SK-MEL-5 (cell line): Measurements from ENCODE around the gene TNFSF15. TPM values are rescaled to one million over a fixed set of nuclear protein-coding genes. Genes with fewer than 3 reads are reported as not detected.

Source experiments
- DNase-seq: peaks from one replicate; pipeline ENCODE4 v3.0.0-alpha.2; 2016; ENCODE audit warnings: low read depth, low spot score
- in situ Hi-C: cut with HindIII; loops from 2 replicates; pipeline ENCODE4 v1.10.0; 2016; ENCODE audit warnings: low sequenced_read_pairs, high pct_unique_total_duplicates, low pct_unique_long_range_greater_than_20kb
- total RNA-seq: library from RNA; depleted of rRNA; stranded (reverse); fragments of >200 nt; shearing (Covaris generic); gene quantifications from 2 replicates; pipeline ENCODE4 v1.2.3, GENCODE V29; 2014

TNFSF15 gene
- total RNA-seq, 1 experiment from 2014 or later, result not detected

GRCh38 chr9:114799441-114799840, 6.4 kb downstream of the TNFSF15 start:
- in situ Hi-C loops, result no loop called here
- DNase-seq, result no peak

- DNase-seq, result no peak
- in situ Hi-C loops, result no loop called here
Measured at GRCh38 chr9:114798780-114799427, 6.9 kb downstream of the TNFSF15 start.

- in situ Hi-C loops, result no loop called here
- DNase-seq, result no peak
Measured at GRCh38 chr9:114798101-114798500, 7.7 kb downstream of the TNFSF15 start.

- DNase-seq, result no peak
- in situ Hi-C loops, result no loop called here
Measured at GRCh38 chr9:114792396-114792795, 13.4 kb downstream of the TNFSF15 start.

GRCh38 chr9:114791736-114792135, 14.1 kb downstream of the TNFSF15 start:
- no peak for DNase-seq
- in situ Hi-C loops, result no loop called here

GRCh38 chr9:114791312-114791711, 14.5 kb downstream of the TNFSF15 start:
- in situ Hi-C loops, result no loop called here
- no peak for DNase-seq

- in situ Hi-C loops, result no loop called here
- DNase-seq, result no peak
Measured at GRCh38 chr9:114790521-114790920, 15.3 kb downstream of the TNFSF15 start.

GRCh38 chr9:114789006-114789405, 16.8 kb downstream of the TNFSF15 start:
- no peak for DNase-seq
- in situ Hi-C loops, result no loop called here

- DNase-seq, result no peak
- in situ Hi-C loops, result no loop called here
Measured at GRCh38 chr9:114787781-114788498, 17.9 kb downstream of the TNFSF15 start.

- in situ Hi-C loops, result no loop called here
- DNase-seq, result no peak
Measured at GRCh38 chr9:114787214-114787613, 18.6 kb downstream of the TNFSF15 start.

- no peak for DNase-seq
- in situ Hi-C loops, result no loop called here
Measured at GRCh38 chr9:114785866-114786650, 19.8 kb downstream of the TNFSF15 start.

- in situ Hi-C loops, result no loop called here
- DNase-seq, result no peak
Measured at GRCh38 chr9:114784721-114785279, 21.0 kb downstream of the TNFSF15 start.

- DNase-seq, result no peak
- in situ Hi-C loops, result no loop called here
Measured at GRCh38 chr9:114782586-114782985, 23.3 kb downstream of the TNFSF15 start.

- in situ Hi-C loops, result no loop called here
- no peak for DNase-seq
Measured at GRCh38 chr9:114779352-114779845, 26.4 kb downstream of the TNFSF15 start.

- DNase-seq, result no peak
- in situ Hi-C loops, result no loop called here
Measured at GRCh38 chr9:114777821-114778609, 27.8 kb downstream of the TNFSF15 start.

- DNase-seq, result peak; percentile 15
- in situ Hi-C loops, result no loop called here
Measured at GRCh38 chr9:114776683-114777399, 29.0 kb downstream of the TNFSF15 start.

- in situ Hi-C loops, result no loop called here
- no peak for DNase-seq
Measured at GRCh38 chr9:114775981-114776380, 29.9 kb downstream of the TNFSF15 start.
